ENCODE results near the gene HNRNPF.

GRCh38 chr10:43389867-43390266 lies 19.1 kb downstream of the HNRNPF start:
- TF ChIP-seq CEBPB (IDR thresholded peaks at IDR 0.05; ENCODE audit: low read depth, low read length) = no peak
- no peak for TF ChIP-seq NFE2L2 (IDR thresholded peaks at IDR 0.05; ENCODE audit: low read depth, low read length)
- TF ChIP-seq CTCF (conservative IDR thresholded peaks at IDR 0.05; ENCODE audit: low read depth, low read length) = no peak
- no peak for TF ChIP-seq POLR2A (IDR thresholded peaks at IDR 0.05; ENCODE audit: low read depth, low read length)
- no peak for TF ChIP-seq ELK1 (IDR thresholded peaks at IDR 0.05; ENCODE audit: borderline replicate concordance, low read depth, low read length)
- TF ChIP-seq RCOR1 (IDR thresholded peaks at IDR 0.05; ENCODE audit: insufficient replicate concordance, low read length) = no peak
- no peak for TF ChIP-seq RFX5 (IDR thresholded peaks at IDR 0.05; ENCODE audit: low read depth, low read length)
- no peak for TF ChIP-seq MAFK (IDR thresholded peaks at IDR 0.05; ENCODE audit: low read depth, low read length)
- no peak for TF ChIP-seq BHLHE40 (IDR thresholded peaks at IDR 0.05; ENCODE audit: low read depth, low read length)
- TF ChIP-seq RAD21 (IDR thresholded peaks at IDR 0.05; ENCODE audit: low read length) = no peak
- no peak for TF ChIP-seq MXI1 (IDR thresholded peaks at IDR 0.05; ENCODE audit: borderline replicate concordance, low read depth, low read length)
